ENCODE measurements around the gene HES1.

GRCh38 chr3:194160158-194160557 is 24.2 kb downstream of the HES1 start:
- TF ChIP-seq CTCF (IDR thresholded peaks at IDR 0.05; ENCODE audit: insufficient read depth, low read length, poor library complexity, severe bottlenecking) (no peak), EZH2phosphoT487 (conservative IDR thresholded peaks at IDR 0.05; ENCODE audit: low read length) (no peak)

All from SU-DHL-6 (cell line).